ENCODE measurements around the gene DYNC1H1.
"Not testable (repeated sequence)": the region's sequence is repeated elsewhere in the genome, so short reads cannot be mapped to it uniquely, and the experiment has no call there.

Gene DYNC1H1

GRCh38 chr14:102064590-102064989 is 100.2 kb downstream of the DYNC1H1 start:
- not testable (repeated sequence) for DNase-seq (ENCODE audit: low read depth)

- DNase-seq (ENCODE audit: low read depth), result no peak
Measured at GRCh38 chr14:102066041-102066451, 101.7 kb downstream of the DYNC1H1 start.

- DNase-seq (ENCODE audit: low read depth), result no peak
Measured at GRCh38 chr14:102071283-102071998, 107.1 kb downstream of the DYNC1H1 start.

GRCh38 chr14:102074415-102074964 is 110.1 kb downstream of the DYNC1H1 start:
- no peak for DNase-seq (ENCODE audit: low read depth)

GRCh38 chr14:102075155-102075554 is 110.8 kb downstream of the DYNC1H1 start:
- DNase-seq (ENCODE audit: low read depth), result no peak

- no peak for DNase-seq (ENCODE audit: low read depth)
Measured at GRCh38 chr14:102077382-102077709, 113.0 kb downstream of the DYNC1H1 start.

GRCh38 chr14:102078361-102078791 is 114.0 kb downstream of the DYNC1H1 start:
- not testable (repeated sequence) for DNase-seq (ENCODE audit: low read depth)

GRCh38 chr14:102078831-102079699 is 114.7 kb downstream of the DYNC1H1 start:
- DNase-seq (ENCODE audit: low read depth), result no peak

- no peak for DNase-seq (ENCODE audit: low read depth)
Measured at GRCh38 chr14:102079700-102079979, 115.3 kb downstream of the DYNC1H1 start.

GRCh38 chr14:102080183-102081080 is 116.1 kb downstream of the DYNC1H1 start:
- DNase-seq (ENCODE audit: low read depth), result no peak

- DNase-seq (ENCODE audit: low read depth), result no peak
Measured at GRCh38 chr14:102081231-102082080, 117.1 kb downstream of the DYNC1H1 start.

- not testable (repeated sequence) for DNase-seq (ENCODE audit: low read depth)
Measured at GRCh38 chr14:102084522-102084921, 120.1 kb downstream of the DYNC1H1 start.

- DNase-seq (ENCODE audit: low read depth), result no peak
Measured at GRCh38 chr14:102084931-102085330, 120.6 kb downstream of the DYNC1H1 start.

- DNase-seq (ENCODE audit: low read depth), result no peak
Measured at GRCh38 chr14:102085488-102085887, 121.1 kb downstream of the DYNC1H1 start.

GRCh38 chr14:102085948-102086708 is 121.8 kb downstream of the DYNC1H1 start:
- peak; percentile 48 for DNase-seq (ENCODE audit: low read depth)

- no peak for DNase-seq (ENCODE audit: low read depth)
Measured at GRCh38 chr14:102086709-102086971, 122.3 kb downstream of the DYNC1H1 start.

GRCh38 chr14:102086972-102087761 is 122.8 kb downstream of the DYNC1H1 start, which contains the start of gene HSP90AA1:
Gene HSP90AA1, minus strand, starts transcription at chr14:102087044. Its CDS starts 666 bp downstream, at chr14:102086378.
- DNase-seq (ENCODE audit: low read depth), result peak; percentile 93

GRCh38 chr14:102087762-102088011 is 123.3 kb downstream of the DYNC1H1 start:
- DNase-seq (ENCODE audit: low read depth), result no peak

- peak; percentile 41 for DNase-seq (ENCODE audit: low read depth)
Measured at GRCh38 chr14:102088012-102088792, 123.8 kb downstream of the DYNC1H1 start.

Data from activated gamma-delta T cell treated with anti-CD3 and anti-CD28 coated beads, Interleukin-2, amount 50 U/mL, for 16 hours (primary cell).